CD4-positive, CD25-positive, alpha-beta regulatory T cell (primary cell): Measurements from ENCODE around the gene CREB5. TPM values are rescaled to one million over a fixed set of nuclear protein-coding genes. Genes with fewer than 3 reads are reported as not detected.

Experiments
- ATAC-seq, 2 donors: fragments of 150-1000 bp; cut with Tn5 transposase; one replicate each; pipeline ENCODE4 v1.10.0; 2021; ENCODE audit warnings: low read depth in 2 of 2, moderate number of reproducible peaks in 2 of 2, moderate library complexity in 1 of 2
- DNase-seq, 3 donors: peaks; one replicate each; pipeline versions ENCODE4 v3.0.0 to v3.0.0-alpha.2; 2012 to 2022; ENCODE audit warnings: mixed read lengths in 1 of 3
- H3K27ac ChIP-seq: one replicate; pipeline ENCODE4 v1.7.0; 2013; ENCODE audit warnings: mild to moderate bottlenecking, low read length; ENCODE audit not compliant: insufficient read depth, poor library complexity, severe bottlenecking
- H3K27me3 ChIP-seq: one replicate; pipeline ENCODE4 v1.7.0; 2013; ENCODE audit warnings: low read length; ENCODE audit not compliant: control insufficient read depth, insufficient read depth
- H3K36me3 ChIP-seq: one replicate; pipeline ENCODE4 v1.7.0; 2013; ENCODE audit warnings: mild to moderate bottlenecking, low read length, moderate library complexity; ENCODE audit not compliant: control insufficient read depth, insufficient read depth
- H3K4me1 ChIP-seq: 2 replicates; pipeline ENCODE4 v1.7.0; 2013; ENCODE audit warnings: mild to moderate bottlenecking, low read length; ENCODE audit not compliant: insufficient read depth, control insufficient read depth, poor library complexity, severe bottlenecking
- H3K4me3 ChIP-seq: one replicate; pipeline ENCODE4 v1.7.0; 2013; ENCODE audit warnings: low read depth, mild to moderate bottlenecking, low read length, moderate library complexity
- H3K9me3 ChIP-seq, 2 experiments: 1 replicate in 1 of 2; 2 replicates in 1 of 2; pipeline ENCODE4 v1.7.0; 2013; ENCODE audit warnings: low read length in 2 of 2, mild to moderate bottlenecking in 1 of 2, moderate library complexity in 1 of 2; ENCODE audit not compliant: control insufficient read depth in 2 of 2
- H3K27ac Mint-ChIP-seq, 3 donors: one replicate each; pipeline ENCODE4 v1.8.0; 2020 to 2022; ENCODE audit warnings: mild to moderate bottlenecking in 3 of 3, mixed read lengths in 3 of 3, moderate library complexity in 2 of 3
- H3K27me3 Mint-ChIP-seq: one replicate; pipeline ENCODE4 v1.8.0; 2022; ENCODE audit warnings: mild to moderate bottlenecking, mixed read lengths
- H3K36me3 Mint-ChIP-seq: one replicate; pipeline ENCODE4 v1.8.0; 2020; ENCODE audit warnings: mixed read lengths
- H3K4me1 Mint-ChIP-seq, 4 donors: one replicate each; pipeline ENCODE4 v1.8.0; 2020 to 2022; ENCODE audit warnings: mixed read lengths in 4 of 4, mild to moderate bottlenecking in 1 of 4
- H3K4me3 Mint-ChIP-seq, 4 donors: one replicate each; pipeline ENCODE4 v1.8.0; 2020 to 2022; ENCODE audit warnings: mild to moderate bottlenecking in 4 of 4, mixed read lengths in 4 of 4, moderate library complexity in 3 of 4
- H3K9me3 Mint-ChIP-seq, 7 donors: one replicate each; pipeline ENCODE4 v1.8.0; 2020 to 2022; ENCODE audit warnings: mixed read lengths in 7 of 7, mild to moderate bottlenecking in 3 of 7, moderate library complexity in 2 of 7
- polyA plus RNA-seq, 4 donors: library from polyadenylated mRNA; unstranded; fragments of 300-500 nt; fragmentation: Illumina TruSeq; gene quantifications; one replicate each; pipeline ENCODE4 v1.2.3, GENCODE V29; 2021
- total RNA-seq: library from RNA; stranded (reverse); gene quantifications from one replicate; pipeline ENCODE4 v1.2.3, GENCODE V29; 2022

Gene CREB5
- total and polyA plus RNA-seq, 5 donors from 2014 or later = 1.3 TPM; not detected in 4

GRCh38 chr7:28832669-28833068, 420.4 kb downstream of the CREB5 start:
- Histone ChIP-seq H3K4me3 (no peak overlapping the region), H3K4me1 (no peaks in the 10 kb centered on the region), H3K27me3 (no peaks in the 10 kb centered on the region), H3K9me3 (no peaks in the 10 kb centered on the region), H3K36me3 (no peaks in the 10 kb centered on the region), H3K27ac (no peak overlapping the region)
- Mint-ChIP-seq H3K27me3 (no peaks in the 10 kb centered on the region), H3K27ac (no peak overlapping the region), H3K9me3 (no peaks in the 10 kb centered on the region), H3K4me1 (no peaks in the 10 kb centered on the region), H3K36me3 (no peaks in the 10 kb centered on the region), H3K4me3 (no peak overlapping the region)
- ATAC-seq = no peak
- no peak for DNase-seq

- Histone ChIP-seq H3K27ac (no peak overlapping the region), H3K27me3 (no peaks in the 10 kb centered on the region), H3K9me3 (no peaks in the 10 kb centered on the region), H3K4me3 (no peak overlapping the region), H3K36me3 (no peaks in the 10 kb centered on the region), H3K4me1 (no peaks in the 10 kb centered on the region)
- H3K9me3 Mint-ChIP-seq = peaks cover 0 to 2% (median 0%) of the 10 kb centered on the region in 7 donors
- no peak overlapping the region for H3K27ac Mint-ChIP-seq
- no peaks in the 10 kb centered on the region for H3K4me1 Mint-ChIP-seq
- H3K27me3 Mint-ChIP-seq = no peaks in the 10 kb centered on the region
- no peak overlapping the region for H3K4me3 Mint-ChIP-seq
- H3K36me3 Mint-ChIP-seq = no peaks in the 10 kb centered on the region
- no peak for ATAC-seq
- DNase-seq = no peak
These were observed 423.5 kb downstream of the CREB5 start for GRCh38 chr7:28835800-28836199.

GRCh38 chr7:28836716-28837115, 424.4 kb downstream of the CREB5 start:
- no peak overlapping the region for H3K4me3 ChIP-seq
- Mint-ChIP-seq H3K4me3 (no peak overlapping the region), H3K9me3 (peaks cover 0 to 2% (median 0%) of the 10 kb centered on the region in 7 donors), H3K27me3 (peaks cover 5% of the 10 kb centered on the region), H3K27ac (no peak overlapping the region), H3K36me3 (no peaks in the 10 kb centered on the region), H3K4me1 (no peaks in the 10 kb centered on the region)
- no peaks in the 10 kb centered on the region for H3K4me1 ChIP-seq
- ATAC-seq = no peak
- no peaks in the 10 kb centered on the region for H3K36me3 ChIP-seq
- no peak overlapping the region for H3K27ac ChIP-seq
- no peaks in the 10 kb centered on the region for H3K27me3 ChIP-seq
- DNase-seq = no peak
- no peaks in the 10 kb centered on the region for H3K9me3 ChIP-seq

GRCh38 chr7:28837216-28837615, 424.9 kb downstream of the CREB5 start:
- no peak for DNase-seq
- Mint-ChIP-seq H3K36me3 (no peaks in the 10 kb centered on the region), H3K4me1 (no peaks in the 10 kb centered on the region), H3K27ac (no peak overlapping the region), H3K4me3 (no peak overlapping the region), H3K9me3 (peaks cover 0 to 2% (median 0%) of the 10 kb centered on the region in 7 donors), H3K27me3 (peaks cover 5% of the 10 kb centered on the region)
- no peak overlapping the region for H3K4me3 ChIP-seq
- no peak overlapping the region for H3K27ac ChIP-seq
- no peaks in the 10 kb centered on the region for H3K9me3 ChIP-seq
- H3K27me3 ChIP-seq = no peaks in the 10 kb centered on the region
- no peaks in the 10 kb centered on the region for H3K4me1 ChIP-seq
- no peaks in the 10 kb centered on the region for H3K36me3 ChIP-seq
- no peak for ATAC-seq

DNA sequence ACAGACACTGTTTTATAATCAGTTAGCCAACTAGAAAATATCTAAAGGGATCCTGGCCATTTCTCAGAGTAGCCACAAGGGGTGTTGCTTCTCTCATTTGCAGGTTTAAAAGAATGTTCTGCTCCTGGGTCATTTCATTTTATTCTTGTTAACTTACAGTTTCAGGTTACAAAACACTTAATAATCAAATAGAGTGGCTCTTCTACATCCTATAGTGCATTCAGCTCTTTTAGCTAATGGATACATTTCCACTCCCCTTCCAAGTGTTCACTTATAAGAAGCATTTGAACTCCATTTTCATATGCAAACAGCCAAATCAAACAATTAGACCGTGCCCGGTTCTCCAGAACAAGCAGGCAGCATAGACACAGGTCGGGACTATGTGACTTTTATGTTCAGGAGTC, 428.3 kb downstream of the CREB5 start:
- Histone ChIP-seq H3K27ac (no peak overlapping the region), H3K36me3 (no peaks in the 10 kb centered on the region), H3K4me3 (no peak overlapping the region), H3K27me3 (no peaks in the 10 kb centered on the region), H3K9me3 (no peaks in the 10 kb centered on the region), H3K4me1 (no peaks in the 10 kb centered on the region)
- H3K9me3 Mint-ChIP-seq = peaks cover 0 to 2% (median 0%) of the 10 kb centered on the region in 7 donors
- no peak overlapping the region for H3K4me3 Mint-ChIP-seq
- peaks cover 10% of the 10 kb centered on the region for H3K27me3 Mint-ChIP-seq
- ATAC-seq (no peak), DNase-seq (no peak)
- H3K4me1 Mint-ChIP-seq = no peaks in the 10 kb centered on the region
- H3K27ac Mint-ChIP-seq = no peak overlapping the region
- H3K36me3 Mint-ChIP-seq = no peaks in the 10 kb centered on the region

DNA sequence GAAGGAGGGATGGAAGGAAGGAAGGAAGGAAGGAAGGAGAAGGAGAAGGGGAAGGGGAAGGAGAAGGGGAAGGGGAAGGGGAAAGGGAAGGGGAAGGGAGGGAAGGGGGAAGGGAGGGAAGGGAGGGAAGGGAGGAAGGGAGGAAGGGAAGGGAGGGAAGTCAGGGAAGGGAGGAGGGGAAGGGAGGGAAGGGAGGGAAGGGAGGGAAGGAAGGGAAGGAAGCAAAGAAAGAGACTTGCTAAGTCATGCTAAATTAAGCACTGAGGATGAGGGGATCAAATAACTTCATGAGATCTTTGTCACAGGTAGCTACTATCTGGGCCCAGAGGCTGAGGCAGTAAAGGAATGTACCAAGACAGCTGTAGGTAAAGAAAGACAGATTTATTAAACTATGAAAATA, 429.4 kb downstream of the CREB5 start:
- Histone ChIP-seq H3K4me3 (no peak overlapping the region), H3K27me3 (no peaks in the 10 kb centered on the region), H3K4me1 (no peaks in the 10 kb centered on the region), H3K36me3 (no peaks in the 10 kb centered on the region), H3K27ac (no peak overlapping the region), H3K9me3 (no peaks in the 10 kb centered on the region)
- H3K36me3 Mint-ChIP-seq = no peaks in the 10 kb centered on the region
- H3K27ac Mint-ChIP-seq = no peak overlapping the region
- H3K4me3 Mint-ChIP-seq = no peak overlapping the region
- no peak for ATAC-seq
- DNase-seq = no peak
- H3K4me1 Mint-ChIP-seq = no peaks in the 10 kb centered on the region
- H3K9me3 Mint-ChIP-seq = peaks cover 0 to 5% (median 0%) of the 10 kb centered on the region in 7 donors
- peaks cover 10% of the 10 kb centered on the region for H3K27me3 Mint-ChIP-seq

DNA sequence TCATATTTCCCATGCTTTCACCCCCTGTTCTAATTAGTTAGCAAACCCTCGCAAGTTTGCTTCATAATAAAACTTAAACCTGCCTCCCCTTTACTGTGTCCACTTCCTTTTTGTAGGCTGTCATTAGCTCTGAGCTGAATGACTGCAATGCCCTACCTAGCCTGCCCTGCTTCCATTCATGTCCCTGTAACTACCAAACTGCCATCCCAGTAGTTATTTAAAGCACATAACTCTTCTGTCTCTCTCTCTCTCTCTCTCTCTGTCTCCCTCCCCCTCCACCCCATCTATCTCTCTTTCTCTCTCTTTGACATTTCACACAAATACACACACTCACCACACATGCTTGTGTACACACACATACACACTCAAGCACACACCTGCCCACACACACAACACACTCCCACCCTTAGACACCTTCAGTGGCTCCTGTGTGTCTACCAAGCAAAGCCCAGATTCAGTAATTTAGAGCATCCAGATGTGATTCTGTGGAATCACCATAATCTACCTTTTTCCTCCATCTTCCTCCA, 430.5 kb downstream of the CREB5 start:
- no peak overlapping the region for H3K27ac ChIP-seq
- H3K4me1 ChIP-seq = no peaks in the 10 kb centered on the region
- no peak overlapping the region for H3K4me3 ChIP-seq
- H3K36me3 ChIP-seq = no peaks in the 10 kb centered on the region
- no peaks in the 10 kb centered on the region for H3K36me3 Mint-ChIP-seq
- no peaks in the 10 kb centered on the region for H3K4me1 Mint-ChIP-seq
- H3K27me3 Mint-ChIP-seq = peaks cover 10% of the 10 kb centered on the region
- ATAC-seq (no peak), DNase-seq (no peak)
- no peak overlapping the region for H3K4me3 Mint-ChIP-seq
- no peaks in the 10 kb centered on the region for H3K9me3 ChIP-seq
- peaks cover 0 to 5% (median 0%) of the 10 kb centered on the region in 7 donors for H3K9me3 Mint-ChIP-seq
- H3K27me3 ChIP-seq = no peaks in the 10 kb centered on the region
- H3K27ac Mint-ChIP-seq = peak overlapping the region in 1 of 3 donors; percentile 76

- Mint-ChIP-seq H3K27me3 (peaks cover 10% of the 10 kb centered on the region), H3K4me3 (no peak overlapping the region), H3K27ac (no peak overlapping the region), H3K9me3 (peaks cover 0 to 5% (median 0%) of the 10 kb centered on the region in 7 donors), H3K36me3 (no peaks in the 10 kb centered on the region), H3K4me1 (no peaks in the 10 kb centered on the region)
- Histone ChIP-seq H3K4me3 (no peak overlapping the region), H3K9me3 (no peaks in the 10 kb centered on the region), H3K27me3 (no peaks in the 10 kb centered on the region), H3K27ac (no peak overlapping the region), H3K4me1 (no peaks in the 10 kb centered on the region), H3K36me3 (no peaks in the 10 kb centered on the region)
- ATAC-seq = no peak
- no peak for DNase-seq
These were observed 432.8 kb downstream of the CREB5 start for GRCh38 chr7:28845106-28845505.
